WTC11 (cell line): ENCODE measurements around the gene PC. TPM values are rescaled to one million over a fixed set of nuclear protein-coding genes. Genes with fewer than 3 reads are reported as not detected.

Source experiments
- ATAC-seq: fragments of 200-7000 bp; cut with Tn5 transposase; 2 replicates; pipeline ENCODE4 v1.10.0; 2021; ENCODE audit warnings: mild to moderate bottlenecking, moderate library complexity
- CTCF ChIA-PET: fragments of 300-600 bp; sonication (Branson Sonifier 250); formaldehyde crosslinking; loops from one replicate; lab custom pipeline; 2021; ENCODE audit warnings: antibody characterized with exemption; lab: Charles Lee
- POLR2A ChIA-PET: fragments of 350-600 bp; sonication (Branson Sonifier 250); formaldehyde crosslinking; loops from one replicate; lab custom pipeline; 2021; ENCODE audit warnings: antibody characterized with exemption; lab: Charles Lee
- DNase-seq: peaks from one replicate; pipeline ENCODE4 v3.0.0; 2021; ENCODE audit warnings: low spot score
- H3K27ac Mint-ChIP-seq: 2 replicates; pipeline ENCODE4 v1.8.0; 2021; ENCODE audit warnings: mixed read lengths
- H3K27me3 Mint-ChIP-seq: 2 replicates; pipeline ENCODE4 v1.8.0; 2021; ENCODE audit warnings: low read depth, mild to moderate bottlenecking, moderate library complexity, mixed read lengths
- H3K36me3 Mint-ChIP-seq: 2 replicates; pipeline ENCODE4 v1.8.0; 2021; ENCODE audit warnings: mixed read lengths
- H3K4me1 Mint-ChIP-seq: 2 replicates; pipeline ENCODE4 v1.8.0; 2022; ENCODE audit warnings: mixed read lengths
- H3K4me3 Mint-ChIP-seq: 2 replicates; pipeline ENCODE4 v1.8.0; 2021; ENCODE audit warnings: mild to moderate bottlenecking, moderate library complexity, mixed read lengths
- H3K9me3 Mint-ChIP-seq: 2 replicates; pipeline ENCODE4 v1.8.0; 2021; ENCODE audit warnings: mixed read lengths
- E2F1 ChIP-seq: sonication (generic); formaldehyde crosslinking; IDR thresholded peaks from 2 replicates; pipeline ENCODE4 v1.8.0; 2022; ENCODE audit warnings: mild to moderate bottlenecking, missing genetic modification reagents
- FOXP4 ChIP-seq: sonication (generic); formaldehyde crosslinking; IDR thresholded peaks from 2 replicates; pipeline ENCODE4 v1.8.0; 2022; ENCODE audit warnings: mild to moderate bottlenecking, missing genetic modification reagents
- GTF2I ChIP-seq: fragments of 250-450 bp; sonication (Bioruptor Pico); conservative IDR thresholded peaks from 2 replicates; pipeline ENCODE4 v1.4.0; 2021; ENCODE audit warnings: mild to moderate bottlenecking
- MAX ChIP-seq: sonication (generic); formaldehyde crosslinking; IDR thresholded peaks from 2 replicates; pipeline ENCODE4 v1.8.0; 2022; ENCODE audit warnings: mild to moderate bottlenecking, missing genetic modification reagents
- NR2C2 ChIP-seq: sonication (generic); formaldehyde crosslinking; IDR thresholded peaks from 2 replicates; pipeline ENCODE4 v1.8.0; 2022; ENCODE audit warnings: mild to moderate bottlenecking, missing genetic modification reagents
- PRDM15 ChIP-seq: sonication (generic); formaldehyde crosslinking; IDR thresholded peaks from 2 replicates; pipeline ENCODE4 v1.8.0; 2022; ENCODE audit warnings: missing genetic modification reagents
- ZBTB43 ChIP-seq: sonication (generic); formaldehyde crosslinking; IDR thresholded peaks from 2 replicates; pipeline ENCODE4 v1.8.1; 2023; ENCODE audit warnings: mild to moderate bottlenecking, missing genetic modification reagents
- ZNF317 ChIP-seq: sonication (generic); formaldehyde crosslinking; IDR thresholded peaks from 2 replicates; pipeline ENCODE4 v1.8.1; 2023; ENCODE audit warnings: low read depth, mild to moderate bottlenecking, moderate library complexity, missing genetic modification reagents, borderline replicate concordance
- ZNF512 ChIP-seq: sonication (generic); formaldehyde crosslinking; IDR thresholded peaks from 2 replicates; pipeline ENCODE4 v1.8.1; 2022; ENCODE audit warnings: missing genetic modification reagents, borderline replicate concordance
- ZNF532 ChIP-seq: fragments of 250-450 bp; sonication (Bioruptor Pico); IDR thresholded peaks from 2 replicates; pipeline ENCODE4 v1.9.0; 2021; ENCODE audit warnings: mild to moderate bottlenecking, borderline replicate concordance
- total RNA-seq: library from RNA; stranded (reverse); gene quantifications from 3 replicates; pipeline ENCODE4 v1.2.3, GENCODE V29; 2021

PC gene
- total RNA-seq, 1 experiment from 2014 or later = 27.2 TPM

- no peak overlapping the region for H3K4me3 Mint-ChIP-seq
- ChIA-PET CTCF (no interaction called here), POLR2A (no interaction called here)
- no peak for TF ChIP-seq ZBTB43 (CRISPR knock-in tag)
- no peak for TF ChIP-seq PRDM15 (CRISPR knock-in tag)
- TF ChIP-seq FOXP4 = no peak
- no peak for TF ChIP-seq MAX (CRISPR knock-in tag)
- no peak for TF ChIP-seq NR2C2 (CRISPR knock-in tag)
- TF ChIP-seq GTF2I (CRISPR knock-in tag) = no peak
- TF ChIP-seq ZNF512 (CRISPR knock-in tag) = no peak
- no peak for TF ChIP-seq E2F1 (CRISPR knock-in tag)
- TF ChIP-seq ZNF317 = no peak
- TF ChIP-seq ZNF532 = no peak
- no peaks in the 10 kb centered on the region for H3K27me3 Mint-ChIP-seq
- H3K27ac Mint-ChIP-seq = no peak overlapping the region
- no peaks in the 10 kb centered on the region for H3K36me3 Mint-ChIP-seq
- no peaks in the 10 kb centered on the region for H3K9me3 Mint-ChIP-seq
- peaks cover 29% of the 10 kb centered on the region for H3K4me1 Mint-ChIP-seq
- ATAC-seq (no peak), DNase-seq (no peak)
Measured at GRCh38 chr11:66814678-66815077, 143.5 kb downstream of the PC start.
